Activated CD4-positive, alpha-beta memory T cell treated with anti-CD3 and anti-CD28 coated beads, Interleukin-2, amount 10 ng/mL, durations not matched to agents 7 days and 5 days (primary cell): ENCODE measurements around the gene ENPP7. TPM values are rescaled to one million over a fixed set of nuclear protein-coding genes. Genes with fewer than 3 reads are reported as not detected.

Source experiments
- CTCF ChIA-PET: fragments of 350-600 bp; sonication (Branson Sonifier 250); formaldehyde crosslinking; loops from one replicate; lab custom pipeline; 2021; ENCODE audit warnings: antibody characterized with exemption, inconsistent platforms; lab: Charles Lee
- POLR2A ChIA-PET: fragments of 350-600 bp; sonication (Branson Sonifier 250); formaldehyde crosslinking; loops from one replicate; lab custom pipeline; 2021; ENCODE audit warnings: antibody characterized with exemption; lab: Charles Lee
- DNase-seq: peaks from one replicate; pipeline ENCODE4 v3.0.0-alpha.2; 2020
- H3K27ac Mint-ChIP-seq: one replicate; pipeline ENCODE4 v1.8.0; 2021; ENCODE audit warnings: mild to moderate bottlenecking, mixed read lengths
- H3K27me3 Mint-ChIP-seq: one replicate; pipeline ENCODE4 v1.8.0; 2021; ENCODE audit warnings: mixed read lengths
- H3K36me3 Mint-ChIP-seq: one replicate; pipeline ENCODE4 v1.8.0; 2021; ENCODE audit warnings: low read depth, mixed read lengths
- H3K4me1 Mint-ChIP-seq: one replicate; pipeline ENCODE4 v1.8.0; 2021; ENCODE audit warnings: mixed read lengths
- H3K4me3 Mint-ChIP-seq: one replicate; pipeline ENCODE4 v1.8.0; 2021; ENCODE audit warnings: mild to moderate bottlenecking, mixed read lengths
- H3K9me3 Mint-ChIP-seq: one replicate; pipeline ENCODE4 v1.8.0; 2021; ENCODE audit warnings: mixed read lengths
- total RNA-seq, 2 experiments: library from RNA; stranded (reverse); gene quantifications; one replicate each; pipeline ENCODE4 v1.2.3, GENCODE V29; 2021

ENPP7 gene
- total RNA-seq, 2 experiments from 2014 or later = 0.10 TPM; not detected in 1

GRCh38 chr17:79740413-79740812, 9.7 kb downstream of the ENPP7 start:
- peaks cover 28% of the 10 kb centered on the region for H3K27me3 Mint-ChIP-seq
- no peaks in the 10 kb centered on the region for H3K36me3 Mint-ChIP-seq
- H3K4me3 Mint-ChIP-seq = no peak overlapping the region
- peaks cover 3% of the 10 kb centered on the region for H3K4me1 Mint-ChIP-seq
- CTCF ChIA-PET = interaction anchor here (1.2 to 2.5 kb wide), 5 partner anchors 8 to 251 kb away, joined by 4 to 6 read pairs (median 5); partner anchors contain the start of genes CBX4 and CBX8
- POLR2A ChIA-PET = no interaction called here
- H3K9me3 Mint-ChIP-seq = no peaks in the 10 kb centered on the region
- no peak for DNase-seq
- no peak overlapping the region for H3K27ac Mint-ChIP-seq

- POLR2A ChIA-PET = interaction anchor here (0.9 to 1.2 kb wide), 2 partner anchors 11 to 256 kb away, joined by 3 read pairs; no protein-coding TSS in a partner anchor
- Mint-ChIP-seq H3K27me3 (peaks cover 32% of the 10 kb centered on the region), H3K4me3 (no peak overlapping the region), H3K9me3 (no peaks in the 10 kb centered on the region), H3K4me1 (peaks cover 5% of the 10 kb centered on the region), H3K36me3 (no peaks in the 10 kb centered on the region), H3K27ac (no peak overlapping the region)
- no peak for DNase-seq
- CTCF ChIA-PET = interaction anchor here (0.7 to 2.5 kb wide), 14 partner anchors 9 to 265 kb away, joined by 3 to 7 read pairs (median 3); partner anchors contain the start of genes CBX4 and CBX8
These were observed 10.6 kb downstream of the ENPP7 start for GRCh38 chr17:79741401-79741750.

- H3K27ac Mint-ChIP-seq = no peak overlapping the region
- no peaks in the 10 kb centered on the region for H3K9me3 Mint-ChIP-seq
- peaks cover 38% of the 10 kb centered on the region for H3K27me3 Mint-ChIP-seq
- POLR2A ChIA-PET = interaction anchor here (0.9 to 1.2 kb wide), 2 partner anchors 10 to 255 kb away, joined by 3 read pairs; no protein-coding TSS in a partner anchor
- no peak overlapping the region for H3K4me3 Mint-ChIP-seq
- DNase-seq = peak; percentile 74
- H3K36me3 Mint-ChIP-seq = no peaks in the 10 kb centered on the region
- peaks cover 5% of the 10 kb centered on the region for H3K4me1 Mint-ChIP-seq
- CTCF ChIA-PET = interaction anchor here (0.7 to 2.5 kb wide), 14 partner anchors 10 to 265 kb away, joined by 3 to 7 read pairs (median 3); partner anchors contain the start of genes CBX4 and CBX8
These were observed 11.2 kb downstream of the ENPP7 start for GRCh38 chr17:79741751-79742588.

- peaks cover 5% of the 10 kb centered on the region for H3K4me1 Mint-ChIP-seq
- H3K4me3 Mint-ChIP-seq = no peak overlapping the region
- H3K9me3 Mint-ChIP-seq = no peaks in the 10 kb centered on the region
- H3K27me3 Mint-ChIP-seq = peaks cover 42% of the 10 kb centered on the region
- POLR2A ChIA-PET = no interaction called here
- DNase-seq = no peak
- CTCF ChIA-PET = interaction anchor here (1.0 to 1.7 kb wide), 6 partner anchors 24 to 255 kb away, joined by 3 to 7 read pairs (median 3); no protein-coding TSS in a partner anchor
- H3K36me3 Mint-ChIP-seq = no peaks in the 10 kb centered on the region
- H3K27ac Mint-ChIP-seq = no peak overlapping the region
These were observed 11.8 kb downstream of the ENPP7 start for GRCh38 chr17:79742589-79742918.

DNA sequence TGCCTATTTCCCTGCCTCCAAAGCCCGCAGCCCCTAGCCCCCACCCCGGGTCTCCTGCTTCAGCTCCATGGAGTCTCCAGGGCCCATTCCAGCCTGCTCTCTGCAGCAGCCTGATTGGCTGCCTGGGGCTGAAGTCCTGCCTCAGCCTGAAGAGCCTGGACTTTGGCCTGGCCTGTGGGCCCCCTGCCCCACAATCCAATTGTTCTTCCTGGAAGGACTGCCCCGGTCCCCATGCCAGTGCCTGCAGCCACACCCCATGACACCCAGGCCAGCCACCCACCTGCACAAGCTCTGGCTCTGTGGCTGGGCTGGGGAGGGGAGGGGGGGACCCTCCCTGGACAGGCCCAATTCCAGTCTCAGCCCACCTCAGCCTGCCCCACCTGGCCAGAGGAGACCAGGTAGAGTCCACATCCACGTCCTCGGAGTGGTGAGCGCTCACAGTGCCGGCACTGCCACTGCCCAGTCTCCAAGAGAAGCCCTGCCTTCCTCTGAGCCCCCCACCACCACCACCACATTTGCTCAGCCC, 12.3 kb downstream of the ENPP7 start:
- Mint-ChIP-seq H3K9me3 (no peaks in the 10 kb centered on the region), H3K4me1 (peaks cover 8% of the 10 kb centered on the region), H3K4me3 (no peak overlapping the region), H3K27me3 (peaks cover 46% of the 10 kb centered on the region), H3K27ac (no peak overlapping the region), H3K36me3 (no peaks in the 10 kb centered on the region)
- POLR2A ChIA-PET = no interaction called here
- CTCF ChIA-PET = no interaction called here
- no peak for DNase-seq

DNA sequence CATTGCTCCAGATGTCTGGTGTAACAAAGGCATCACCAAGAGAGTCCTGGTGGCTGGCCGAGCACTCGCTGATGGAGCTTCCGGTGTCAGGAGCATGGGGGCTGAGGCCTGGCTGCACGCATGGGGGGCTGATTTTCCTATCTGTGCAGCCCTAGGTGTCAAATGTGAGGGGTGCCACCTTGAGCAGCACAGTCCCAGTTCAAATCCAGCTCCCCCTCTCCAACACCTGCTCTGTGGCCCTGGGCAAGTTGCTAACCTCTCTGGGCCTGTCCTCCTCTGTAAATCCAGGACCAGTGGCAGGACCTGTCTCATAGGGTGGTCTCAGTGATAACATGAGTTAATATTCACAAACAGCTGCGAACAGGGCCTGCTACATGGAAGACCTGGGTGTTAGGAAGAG, 12.9 kb downstream of the ENPP7 start:
- peaks cover 48% of the 10 kb centered on the region for H3K27me3 Mint-ChIP-seq
- no peaks in the 10 kb centered on the region for H3K36me3 Mint-ChIP-seq
- no peak overlapping the region for H3K27ac Mint-ChIP-seq
- POLR2A ChIA-PET = interaction anchor here (0.6 kb wide), 1 partner anchor 34 kb away, joined by 3 read pairs; the partner anchor contains the start of gene CBX2
- no peak overlapping the region for H3K4me3 Mint-ChIP-seq
- DNase-seq = no peak
- peaks cover 8% of the 10 kb centered on the region for H3K4me1 Mint-ChIP-seq
- no peaks in the 10 kb centered on the region for H3K9me3 Mint-ChIP-seq
- CTCF ChIA-PET = interaction anchor here (1.2 kb wide), 1 partner anchor 35 kb away, joined by 3 read pairs; no protein-coding TSS in a partner anchor

- peaks cover 8% of the 10 kb centered on the region for H3K4me1 Mint-ChIP-seq
- peaks cover 43% of the 10 kb centered on the region for H3K27me3 Mint-ChIP-seq
- ChIA-PET POLR2A (interaction anchor here (0.7 to 1.2 kb wide), 3 partner anchors 18 to 93 kb away, joined by 3 to 5 read pairs (median 3); partner anchors contain the start of gene CBX4), CTCF (interaction anchor here (0.5 to 2.4 kb wide), 33 partner anchors 12 to 945 kb away, joined by 3 to 15 read pairs (median 4); partner anchors contain the start of genes CBX4, CBX8 and GAA)
- DNase-seq = no peak
- no peaks in the 10 kb centered on the region for H3K9me3 Mint-ChIP-seq
- no peaks in the 10 kb centered on the region for H3K36me3 Mint-ChIP-seq
- H3K27ac Mint-ChIP-seq = no peak overlapping the region
- no peak overlapping the region for H3K4me3 Mint-ChIP-seq
These were observed 14.9 kb downstream of the ENPP7 start for GRCh38 chr17:79745641-79746105.

- POLR2A ChIA-PET = interaction anchor here (1.0 kb wide), 1 partner anchor 92 kb away, joined by 3 read pairs; no protein-coding TSS in a partner anchor
- no peaks in the 10 kb centered on the region for H3K36me3 Mint-ChIP-seq
- no peak overlapping the region for H3K4me3 Mint-ChIP-seq
These were observed 16.3 kb downstream of the ENPP7 start for GRCh38 chr17:79746889-79747507.

GRCh38 chr17:79747508-79748294, 17.0 kb downstream of the ENPP7 start:
- H3K27me3 Mint-ChIP-seq = peaks cover 55% of the 10 kb centered on the region
- H3K27ac Mint-ChIP-seq = no peak overlapping the region
- ChIA-PET POLR2A (no interaction called here), CTCF (no interaction called here)
- H3K4me1 Mint-ChIP-seq = peaks cover 8% of the 10 kb centered on the region
- H3K4me3 Mint-ChIP-seq = no peak overlapping the region
- H3K9me3 Mint-ChIP-seq = no peaks in the 10 kb centered on the region
- no peaks in the 10 kb centered on the region for H3K36me3 Mint-ChIP-seq
- DNase-seq = no peak

More at GRCh38 chr17:79746889-79747507, 16.3 kb downstream of the ENPP7 start:
- no peaks in the 10 kb centered on the region for H3K9me3 Mint-ChIP-seq
- peaks cover 54% of the 10 kb centered on the region for H3K27me3 Mint-ChIP-seq
- H3K4me1 Mint-ChIP-seq = peaks cover 8% of the 10 kb centered on the region
- DNase-seq = no peak
- no peak overlapping the region for H3K27ac Mint-ChIP-seq
- CTCF ChIA-PET = interaction anchor here (1.2 to 1.7 kb wide), 6 partner anchors 19 to 98 kb away, joined by 4 to 11 read pairs (median 5); partner anchors contain the start of genes CBX4 and CBX8

DNA sequence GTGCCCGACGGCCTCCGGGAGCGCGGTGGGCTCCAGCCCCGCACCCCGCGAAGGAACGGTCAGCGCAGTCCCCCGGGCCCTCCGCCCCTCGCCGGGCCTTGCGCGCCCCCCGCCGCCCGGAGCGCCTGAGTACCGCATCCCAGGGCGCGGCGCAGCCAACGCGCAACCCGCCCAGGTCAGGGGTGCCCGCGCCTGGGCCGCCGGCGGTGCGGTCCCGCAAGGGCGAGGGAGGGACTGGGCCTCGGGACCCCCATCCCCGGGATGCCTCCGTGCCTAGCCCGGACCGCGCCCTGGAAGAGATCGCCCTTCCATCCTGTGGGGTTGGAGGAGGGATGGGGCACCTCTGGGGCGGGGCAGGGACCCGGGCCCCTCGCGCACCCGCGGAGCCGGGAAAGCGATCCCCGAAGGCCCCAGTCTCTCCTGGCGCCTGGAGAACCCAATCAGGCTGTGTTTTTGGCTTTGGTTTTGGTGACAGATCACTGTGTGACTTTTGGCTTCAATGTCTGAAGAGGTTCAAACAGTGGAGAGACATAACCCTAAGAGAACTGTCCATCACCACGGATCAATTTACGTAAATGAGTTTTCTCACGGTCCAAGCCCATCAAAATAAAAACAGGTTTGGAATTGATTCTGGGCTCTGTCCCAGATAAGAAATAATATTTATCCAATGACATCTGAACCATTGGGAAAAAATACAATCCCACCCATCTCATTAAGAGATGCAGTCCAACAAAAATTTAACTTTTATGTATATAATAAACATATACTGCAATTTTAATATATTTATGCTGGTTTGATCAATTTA, 17.8 kb downstream of the ENPP7 start:
- CTCF ChIA-PET = no interaction called here
- no peaks in the 10 kb centered on the region for H3K36me3 Mint-ChIP-seq
- no peak overlapping the region for H3K27ac Mint-ChIP-seq
- no peak for DNase-seq
- no peaks in the 10 kb centered on the region for H3K9me3 Mint-ChIP-seq
- peaks cover 55% of the 10 kb centered on the region for H3K27me3 Mint-ChIP-seq
- POLR2A ChIA-PET = no interaction called here
- H3K4me3 Mint-ChIP-seq = no peak overlapping the region
- H3K4me1 Mint-ChIP-seq = peaks cover 8% of the 10 kb centered on the region

- no peak for DNase-seq
- ChIA-PET CTCF (interaction anchor here (1.2 kb wide), 1 partner anchor 97 kb away, joined by 5 read pairs; no protein-coding TSS in a partner anchor), POLR2A (no interaction called here)
- H3K4me1 Mint-ChIP-seq = peaks cover 8% of the 10 kb centered on the region
- H3K27me3 Mint-ChIP-seq = peaks cover 56% of the 10 kb centered on the region
- H3K27ac Mint-ChIP-seq = no peak overlapping the region
- H3K36me3 Mint-ChIP-seq = no peaks in the 10 kb centered on the region
- H3K4me3 Mint-ChIP-seq = no peak overlapping the region
- no peaks in the 10 kb centered on the region for H3K9me3 Mint-ChIP-seq
These were observed 18.5 kb downstream of the ENPP7 start for GRCh38 chr17:79749156-79749815.
